GM10266 (cell line): ENCODE measurements around the gene DGKQ.

Experiments used
- DNase-seq: peaks from one replicate; pipeline ENCODE4 v3.0.0; 2012; ENCODE audit errors: extremely low spot score
- TF ChIP-seq, protein P1 (sequence below): IDR thresholded peaks from 2 replicates; pipeline ENCODE4 v1.5.1; 2012; ENCODE audit warnings: mild to moderate bottlenecking, low read depth; ENCODE audit not compliant: control insufficient read depth, insufficient read depth; ENCODE audit errors: missing control alignments

Gene DGKQ

DNA sequence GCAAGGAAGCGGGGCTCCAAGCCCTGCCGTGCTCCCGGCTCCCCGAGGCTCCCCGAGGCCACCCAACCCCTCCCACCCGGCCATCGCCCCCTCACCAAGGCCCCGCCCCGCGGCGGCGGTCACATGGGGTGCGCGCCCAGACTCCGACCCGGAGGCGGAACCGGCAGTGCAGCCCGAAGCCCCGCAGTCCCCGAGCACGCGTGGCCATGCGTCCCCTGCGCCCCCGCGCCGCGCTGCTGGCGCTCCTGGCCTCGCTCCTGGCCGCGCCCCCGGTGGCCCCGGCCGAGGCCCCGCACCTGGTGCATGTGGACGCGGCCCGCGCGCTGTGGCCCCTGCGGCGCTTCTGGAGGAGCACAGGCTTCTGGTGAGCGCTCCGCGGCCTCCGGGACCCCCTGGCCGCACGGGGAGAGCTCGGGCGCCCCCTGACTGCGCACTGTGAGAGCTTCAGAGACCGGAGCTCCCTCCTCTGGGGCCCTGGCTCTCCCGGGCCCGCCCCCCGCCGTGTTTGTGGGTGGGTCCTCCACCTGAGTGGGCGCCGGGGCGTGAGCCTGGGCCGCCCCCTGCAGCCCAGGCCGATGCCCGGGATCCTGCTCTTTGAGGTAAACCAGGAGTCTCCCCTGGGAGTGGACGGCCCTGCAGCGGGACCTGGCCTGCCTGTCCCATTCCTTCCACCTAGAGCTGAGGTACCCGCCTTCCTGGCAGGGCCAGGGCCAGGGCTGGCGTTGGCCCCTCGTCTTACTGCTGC lies 13.7 kb upstream of the DGKQ start, which contains the start of gene IDUA:
Gene IDUA, plus strand, starts transcription at position 166 of the 745 bp plus-strand sequence. Its CDS starts 41 bp downstream, at position 207.
- peak; percentile 95 for DNase-seq

GRCh38 chr4:986428-986878 lies 13.1 kb upstream of the DGKQ start:
- TF ChIP-seq, protein P1, sequence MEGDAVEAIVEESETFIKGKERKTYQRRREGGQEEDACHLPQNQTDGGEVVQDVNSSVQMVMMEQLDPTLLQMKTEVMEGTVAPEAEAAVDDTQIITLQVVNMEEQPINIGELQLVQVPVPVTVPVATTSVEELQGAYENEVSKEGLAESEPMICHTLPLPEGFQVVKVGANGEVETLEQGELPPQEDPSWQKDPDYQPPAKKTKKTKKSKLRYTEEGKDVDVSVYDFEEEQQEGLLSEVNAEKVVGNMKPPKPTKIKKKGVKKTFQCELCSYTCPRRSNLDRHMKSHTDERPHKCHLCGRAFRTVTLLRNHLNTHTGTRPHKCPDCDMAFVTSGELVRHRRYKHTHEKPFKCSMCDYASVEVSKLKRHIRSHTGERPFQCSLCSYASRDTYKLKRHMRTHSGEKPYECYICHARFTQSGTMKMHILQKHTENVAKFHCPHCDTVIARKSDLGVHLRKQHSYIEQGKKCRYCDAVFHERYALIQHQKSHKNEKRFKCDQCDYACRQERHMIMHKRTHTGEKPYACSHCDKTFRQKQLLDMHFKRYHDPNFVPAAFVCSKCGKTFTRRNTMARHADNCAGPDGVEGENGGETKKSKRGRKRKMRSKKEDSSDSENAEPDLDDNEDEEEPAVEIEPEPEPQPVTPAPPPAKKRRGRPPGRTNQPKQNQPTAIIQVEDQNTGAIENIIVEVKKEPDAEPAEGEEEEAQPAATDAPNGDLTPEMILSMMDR = no peak
- DNase-seq = no peak

More for the DNA sequence above, 13.7 kb upstream of the DGKQ start, which contains the start of gene IDUA:
- TF ChIP-seq, protein P1 = peak; percentile 64

DNA sequence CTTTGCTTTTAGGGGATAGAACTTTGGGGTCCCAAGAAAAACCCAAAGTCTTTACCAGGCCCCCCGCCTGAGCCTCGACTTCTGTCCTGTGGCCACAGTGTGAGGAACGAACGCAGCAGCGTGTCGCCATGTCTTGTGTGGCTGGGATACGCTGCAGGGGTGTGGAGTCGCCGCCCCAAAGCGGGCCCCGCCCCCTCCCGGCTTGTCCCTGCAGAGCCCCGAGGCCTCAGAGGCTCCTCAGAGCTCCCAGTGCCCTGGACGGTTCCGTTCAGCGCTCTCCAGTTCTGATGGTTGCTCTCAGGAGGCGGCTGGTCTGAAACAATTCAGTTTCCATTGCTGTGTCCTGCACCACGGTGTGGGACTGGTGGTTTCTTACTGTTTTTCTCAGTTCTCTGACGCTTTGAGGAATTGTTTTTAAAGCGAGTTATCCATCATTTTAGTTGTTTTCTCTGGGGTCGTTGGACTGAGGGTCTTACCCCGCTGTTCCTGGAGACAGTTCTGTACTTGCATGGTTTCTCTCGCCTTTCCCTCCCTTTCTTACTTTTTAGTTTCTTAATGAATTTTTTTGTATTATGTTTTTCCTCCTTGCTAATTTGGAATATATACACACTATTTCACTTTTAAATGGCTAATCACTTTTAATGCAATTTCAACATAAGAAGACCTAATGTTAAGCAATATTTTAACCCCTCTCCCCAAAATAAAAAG lies 11.9 kb upstream of the DGKQ start:
- TF ChIP-seq, protein P1 = peak; percentile 10
- DNase-seq = peak; percentile 89

DNA sequence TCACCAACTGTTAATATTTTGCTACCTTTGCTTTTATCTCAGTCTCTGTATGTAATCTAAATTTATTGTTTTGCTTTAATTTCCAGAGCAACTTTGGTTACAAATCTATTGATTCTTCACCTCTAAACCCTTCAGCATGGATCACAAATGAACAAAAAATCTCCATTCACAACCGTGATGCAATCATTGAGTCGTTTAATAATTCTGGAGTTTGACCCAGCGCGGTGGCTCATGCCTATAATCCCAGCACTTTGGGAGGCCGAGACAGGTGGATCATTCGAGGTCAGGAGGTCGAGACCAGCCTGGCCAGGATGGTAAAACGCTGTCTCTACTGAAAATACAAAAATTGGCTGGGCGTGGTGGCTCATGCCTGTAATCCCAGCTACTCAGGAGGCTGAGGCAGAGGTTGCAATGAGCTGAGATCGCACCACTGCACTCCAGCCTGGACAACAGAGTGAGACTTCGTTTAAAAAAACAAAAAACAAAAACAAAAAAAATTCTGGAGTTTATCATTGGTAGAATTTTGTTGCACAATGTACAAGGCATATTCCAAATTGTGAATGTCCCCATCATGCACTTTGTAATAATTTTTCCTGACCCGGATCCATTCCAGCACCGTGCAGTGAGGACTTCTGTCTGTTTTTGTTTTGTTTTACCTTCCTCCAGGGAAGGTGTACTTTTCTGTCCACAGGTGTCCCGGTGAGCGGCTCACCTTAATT lies 11.1 kb upstream of the DGKQ start:
- TF ChIP-seq, protein P1 = no peak
- DNase-seq = no peak

DNA sequence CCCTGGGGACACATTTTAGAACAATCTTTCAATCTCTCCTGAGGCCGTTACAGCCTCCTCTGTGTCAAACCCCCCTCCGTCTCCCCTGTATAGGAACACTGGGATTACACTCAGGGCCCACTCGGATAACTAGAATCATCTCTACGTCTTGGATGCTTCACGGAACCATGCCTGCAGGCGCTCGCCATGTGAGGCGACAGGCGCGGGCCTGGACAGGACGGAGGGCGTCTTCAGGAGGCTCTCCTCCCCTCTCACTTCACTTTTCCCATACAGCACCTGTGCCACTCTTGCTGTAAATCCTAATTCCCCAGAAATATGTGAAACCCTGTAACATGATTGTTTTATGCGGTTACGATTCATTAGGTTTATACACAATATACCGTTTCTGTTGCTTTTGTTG lies 9.4 kb upstream of the DGKQ start:
- TF ChIP-seq, protein P1 = no peak
- no peak for DNase-seq

- DNase-seq = no peak
- TF ChIP-seq, protein P1 = no peak
Measured at GRCh38 chr4:982291-982690, 8.9 kb upstream of the DGKQ start.
